OCI-LY7 (cell line): ENCODE measurements around the gene MATCAP1.

Experiments
- EZH2phosphoT487 ChIP-seq: fragments of 200-600 bp; sonication (generic); IDR thresholded peaks from 2 replicates; pipeline ENCODE4 v1.6.1; 2018; ENCODE audit warnings: low read depth, borderline replicate concordance, mild to moderate bottlenecking, mixed run types, antibody characterized with exemption, low read length, moderate library complexity, mixed read lengths
- TF ChIP-seq, protein P1 (sequence below): fragments of 200-600 bp; sonication (generic); conservative IDR thresholded peaks from 2 replicates; pipeline ENCODE4 v1.5.1; 2014; ENCODE audit warnings: mild to moderate bottlenecking, antibody characterized with exemption, low read length, moderate library complexity, mixed read lengths

DNA sequence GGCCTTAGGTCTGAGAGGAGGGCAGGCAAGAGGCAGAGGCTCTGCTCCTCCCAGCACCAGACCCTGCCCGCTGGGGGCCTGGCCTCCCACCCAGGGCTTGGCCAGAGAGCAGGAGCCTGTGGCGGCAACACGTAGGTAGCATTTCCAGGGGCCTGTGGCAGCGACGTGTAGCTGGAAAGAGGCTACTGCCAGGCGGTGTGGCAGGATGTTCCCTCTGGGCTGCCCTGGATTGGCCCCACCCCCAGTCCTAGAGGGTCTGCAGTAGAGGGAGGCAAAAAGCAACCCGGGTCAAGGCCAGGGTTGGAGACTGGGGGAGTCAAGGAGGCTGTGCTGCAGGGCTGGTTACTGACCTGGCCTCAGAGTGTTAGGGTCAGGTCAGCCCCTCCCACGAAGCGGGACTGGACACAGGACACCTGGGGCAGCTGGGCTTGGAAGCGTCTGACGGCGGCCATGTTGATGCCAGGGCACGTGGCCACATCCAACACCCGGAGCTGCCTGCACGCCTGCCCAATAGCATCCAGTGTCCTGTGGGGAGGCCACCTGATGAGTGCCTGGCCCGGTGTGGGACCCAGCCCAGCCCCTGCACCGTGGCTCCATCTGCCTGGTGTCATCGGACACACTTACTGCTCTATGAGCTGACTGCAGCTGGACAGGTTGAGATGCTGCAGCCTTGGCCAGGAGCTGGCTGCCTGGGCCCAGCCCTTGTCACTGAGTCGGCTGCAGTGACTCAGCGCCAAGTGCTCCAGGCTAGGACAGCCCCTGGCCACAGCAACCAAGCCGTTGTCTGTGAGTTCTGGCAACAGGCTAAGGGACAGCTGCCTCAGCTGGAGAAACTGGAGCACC, 23.7 kb upstream of the MATCAP1 start:
- TF ChIP-seq, protein P1, sequence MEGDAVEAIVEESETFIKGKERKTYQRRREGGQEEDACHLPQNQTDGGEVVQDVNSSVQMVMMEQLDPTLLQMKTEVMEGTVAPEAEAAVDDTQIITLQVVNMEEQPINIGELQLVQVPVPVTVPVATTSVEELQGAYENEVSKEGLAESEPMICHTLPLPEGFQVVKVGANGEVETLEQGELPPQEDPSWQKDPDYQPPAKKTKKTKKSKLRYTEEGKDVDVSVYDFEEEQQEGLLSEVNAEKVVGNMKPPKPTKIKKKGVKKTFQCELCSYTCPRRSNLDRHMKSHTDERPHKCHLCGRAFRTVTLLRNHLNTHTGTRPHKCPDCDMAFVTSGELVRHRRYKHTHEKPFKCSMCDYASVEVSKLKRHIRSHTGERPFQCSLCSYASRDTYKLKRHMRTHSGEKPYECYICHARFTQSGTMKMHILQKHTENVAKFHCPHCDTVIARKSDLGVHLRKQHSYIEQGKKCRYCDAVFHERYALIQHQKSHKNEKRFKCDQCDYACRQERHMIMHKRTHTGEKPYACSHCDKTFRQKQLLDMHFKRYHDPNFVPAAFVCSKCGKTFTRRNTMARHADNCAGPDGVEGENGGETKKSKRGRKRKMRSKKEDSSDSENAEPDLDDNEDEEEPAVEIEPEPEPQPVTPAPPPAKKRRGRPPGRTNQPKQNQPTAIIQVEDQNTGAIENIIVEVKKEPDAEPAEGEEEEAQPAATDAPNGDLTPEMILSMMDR: no peak
- no peak for TF ChIP-seq EZH2phosphoT487
